ENCODE data around the gene NCOA3.
"Not testable (repeated sequence)": the region's sequence is repeated elsewhere in the genome, so short reads cannot be mapped to it uniquely, and the experiment has no call there.

Gene NCOA3

DNA sequence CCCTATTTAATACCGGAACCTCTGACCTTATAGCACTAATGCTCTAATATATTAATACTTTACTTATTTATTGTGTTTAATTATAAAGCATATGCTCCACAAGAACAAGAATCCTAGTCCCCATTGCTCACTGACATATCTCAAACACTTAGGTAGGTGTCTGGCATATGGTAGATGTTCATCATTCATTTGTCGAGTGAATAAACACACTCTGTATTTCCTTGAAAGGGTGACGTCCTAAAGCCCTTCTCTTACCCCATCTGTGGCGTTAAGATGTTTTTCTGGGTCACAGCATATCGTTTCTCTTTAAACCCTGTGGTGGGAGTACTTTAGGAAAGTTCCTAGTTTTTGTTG, 45.3 kb downstream of the NCOA3 start:
- TF ChIP-seq POLR2A (IDR thresholded peaks at IDR 0.05; ENCODE audit: low read length) (no peak), GATA1 (IDR thresholded peaks at IDR 0.05; ENCODE audit: low read depth, low read length) (no peak)
- no peak for DNase-seq

DNA sequence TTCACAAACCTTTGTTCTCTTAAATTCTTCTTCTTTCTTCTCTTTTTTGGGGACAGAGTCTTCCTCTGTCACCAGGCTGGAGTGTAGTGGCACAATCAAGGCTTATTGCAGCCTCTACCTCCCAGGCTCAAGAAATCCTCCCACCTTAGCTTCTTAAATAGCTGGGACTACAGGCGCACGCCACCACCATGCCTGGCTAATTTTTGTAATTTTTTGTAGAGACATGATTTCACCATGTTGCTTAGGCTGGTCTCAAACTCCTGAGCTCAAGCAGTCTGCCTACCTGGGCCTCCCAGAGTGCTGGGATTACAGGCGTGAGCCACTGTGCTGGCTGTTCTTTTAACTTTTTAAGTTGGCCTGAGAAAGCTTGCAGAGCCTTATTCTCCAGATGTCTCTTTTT, 48.0 kb downstream of the NCOA3 start:
- TF ChIP-seq GATA1 (IDR thresholded peaks at IDR 0.05; ENCODE audit: low read depth, low read length) (no peak), POLR2A (IDR thresholded peaks at IDR 0.05; ENCODE audit: low read length) (no peak)

GRCh38 chr20:47551222-47551621, 49.5 kb downstream of the NCOA3 start:
- TF ChIP-seq POLR2A (IDR thresholded peaks at IDR 0.05; ENCODE audit: low read length) (no peak), GATA1 (IDR thresholded peaks at IDR 0.05; ENCODE audit: low read depth, low read length) (no peak)
- no peak for DNase-seq

More for the DNA sequence above, 48.0 kb downstream of the NCOA3 start:
- no peak for DNase-seq

- TF ChIP-seq GATA1 (IDR thresholded peaks at IDR 0.05; ENCODE audit: low read depth, low read length) = no peak
- no peak for TF ChIP-seq POLR2A (IDR thresholded peaks at IDR 0.05; ENCODE audit: low read length)
- no peak for DNase-seq
Observed at GRCh38 chr20:47551841-47552240, 50.2 kb downstream of the NCOA3 start.

GRCh38 chr20:47552996-47553395, 51.3 kb downstream of the NCOA3 start:
- no peak for TF ChIP-seq POLR2A (IDR thresholded peaks at IDR 0.05; ENCODE audit: low read length)
- TF ChIP-seq GATA1 (IDR thresholded peaks at IDR 0.05; ENCODE audit: low read depth, low read length) = no peak

DNA sequence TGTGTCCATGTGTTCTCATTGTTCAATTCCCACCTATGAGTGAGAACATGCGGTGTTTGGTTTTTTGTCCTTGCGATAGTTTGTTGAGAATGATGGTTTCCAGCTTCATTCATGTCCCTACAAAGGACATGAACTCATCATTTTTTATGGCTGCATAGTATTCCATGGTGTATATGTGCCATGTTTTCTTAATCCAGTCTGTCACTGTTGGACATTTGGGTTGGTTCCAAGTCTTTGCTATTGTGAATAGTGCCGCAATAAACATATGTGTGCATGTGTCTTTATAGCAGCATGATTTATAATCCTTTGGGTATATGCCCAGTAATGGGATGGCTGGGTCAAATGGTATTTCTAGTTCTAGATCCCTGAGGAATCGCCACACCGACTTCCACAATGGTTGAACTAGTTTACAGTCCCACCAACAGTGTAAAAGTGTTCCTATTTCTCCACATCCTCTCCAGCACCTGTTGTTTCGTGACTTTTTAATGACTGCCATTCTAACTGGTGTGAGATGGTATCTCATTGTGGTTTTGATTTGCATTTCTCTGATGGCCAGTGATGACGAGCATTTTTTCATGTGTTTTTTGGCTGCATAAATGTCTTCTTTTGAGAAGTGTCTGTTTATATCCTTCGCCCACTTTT, 52.0 kb downstream of the NCOA3 start:
- DNase-seq = not testable (repeated sequence)

More at GRCh38 chr20:47552996-47553395, 51.3 kb downstream of the NCOA3 start:
- no peak for DNase-seq

DNA sequence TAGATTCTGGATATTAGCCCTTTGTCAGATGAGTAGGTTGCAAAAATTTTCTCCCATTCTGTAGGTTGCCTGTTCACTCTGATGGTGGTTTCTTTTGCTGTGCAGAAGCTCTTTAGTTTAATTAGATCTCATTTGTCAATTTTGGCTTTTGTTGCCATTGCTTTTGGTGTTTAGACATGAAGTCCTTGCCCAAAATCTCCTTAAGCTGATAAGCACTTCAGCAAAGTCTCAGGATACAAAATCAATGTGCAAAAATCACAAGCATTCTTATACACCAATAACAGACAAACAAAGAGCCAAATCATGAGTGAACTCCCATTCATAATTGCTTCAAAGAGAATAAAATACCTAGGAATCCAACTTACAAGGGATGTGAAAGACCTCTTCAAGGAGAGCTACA, 52.6 kb downstream of the NCOA3 start:
- not testable (repeated sequence) for DNase-seq

DNA sequence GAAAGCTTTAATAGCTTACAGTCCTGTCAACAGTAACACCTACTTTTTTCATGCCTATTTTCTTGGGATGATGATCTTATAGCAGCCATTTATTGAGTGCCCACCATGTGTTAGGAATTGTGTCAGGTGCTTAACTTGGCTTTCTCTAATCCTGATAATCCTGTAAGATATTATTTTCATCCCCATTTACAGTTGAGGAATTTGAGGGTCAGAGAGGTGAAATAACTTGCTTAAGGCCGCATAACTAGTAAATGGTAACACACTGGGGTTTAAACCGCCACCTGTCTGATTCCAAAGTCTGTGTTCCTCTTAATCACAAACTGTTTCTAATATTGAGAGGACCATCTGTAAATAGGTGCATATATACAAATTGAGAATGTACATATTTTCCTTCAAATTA, 55.5 kb downstream of the NCOA3 start:
- no peak for DNase-seq
- TF ChIP-seq GATA1 (IDR thresholded peaks at IDR 0.05; ENCODE audit: low read depth, low read length) (no peak), POLR2A (IDR thresholded peaks at IDR 0.05; ENCODE audit: low read length) (no peak)

DNA sequence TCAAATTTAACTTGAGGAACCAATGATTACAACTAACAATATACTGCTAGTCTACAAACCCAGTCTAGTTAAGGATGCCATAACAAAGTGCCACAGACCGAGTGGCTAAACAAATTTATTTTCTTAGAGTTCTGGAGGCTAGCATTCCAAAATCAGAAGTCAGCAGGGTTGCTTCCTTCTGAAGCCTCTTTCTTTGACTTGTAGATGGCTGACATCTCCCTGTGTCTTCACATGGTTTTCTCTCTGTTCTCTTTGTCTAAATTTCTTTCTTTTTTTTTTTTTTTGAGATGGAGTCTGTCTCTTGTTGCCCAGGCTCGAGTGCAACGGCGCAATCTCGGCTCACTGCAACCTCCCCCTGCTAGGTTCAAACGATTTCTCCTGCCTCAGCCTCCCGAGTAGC, 56.1 kb downstream of the NCOA3 start:
- TF ChIP-seq POLR2A (IDR thresholded peaks at IDR 0.05; ENCODE audit: low read length) (no peak), GATA1 (IDR thresholded peaks at IDR 0.05; ENCODE audit: low read depth, low read length) (no peak)

GRCh38 chr20:47558295-47559066, 56.8 kb downstream of the NCOA3 start:
- no peak for DNase-seq
- no peak for TF ChIP-seq GATA1 (IDR thresholded peaks at IDR 0.05; ENCODE audit: low read depth, low read length)
- no peak for TF ChIP-seq POLR2A (IDR thresholded peaks at IDR 0.05; ENCODE audit: low read length)

More for the DNA sequence above, 56.1 kb downstream of the NCOA3 start:
- no peak for DNase-seq

- DNase-seq = no peak
- TF ChIP-seq POLR2A (IDR thresholded peaks at IDR 0.05; ENCODE audit: low read length) (no peak), GATA1 (IDR thresholded peaks at IDR 0.05; ENCODE audit: low read depth, low read length) (no peak)
Observed at GRCh38 chr20:47559141-47559540, 57.5 kb downstream of the NCOA3 start.

DNA sequence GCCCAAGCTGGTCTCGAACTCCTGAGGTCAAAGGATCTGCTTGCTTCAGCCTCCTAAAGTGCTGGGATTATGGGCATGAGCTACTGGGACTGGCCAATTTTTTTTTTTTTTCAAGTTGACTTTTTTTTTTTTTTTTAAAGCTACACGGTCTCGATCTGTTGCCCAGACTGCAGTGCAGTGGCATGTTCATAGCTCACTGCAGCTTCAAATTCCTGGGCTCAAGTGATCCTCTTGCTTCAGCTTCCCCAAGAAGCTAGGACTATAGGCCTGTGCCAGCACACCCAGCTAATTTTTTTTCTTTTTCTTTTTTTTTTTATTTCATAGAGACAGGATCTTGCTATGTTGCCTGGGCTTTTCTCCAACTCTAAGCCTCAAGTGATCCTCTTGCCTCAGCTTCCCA, 59.5 kb downstream of the NCOA3 start:
- DNase-seq = no peak
- no peak for TF ChIP-seq POLR2A (IDR thresholded peaks at IDR 0.05; ENCODE audit: low read length)

GRCh38 chr20:47561603-47562583, 60.2 kb downstream of the NCOA3 start:
- no peak for DNase-seq
- TF ChIP-seq GATA1 (IDR thresholded peaks at IDR 0.05; ENCODE audit: low read depth, low read length) = no peak
- no peak for TF ChIP-seq POLR2A (IDR thresholded peaks at IDR 0.05; ENCODE audit: low read length)

DNA sequence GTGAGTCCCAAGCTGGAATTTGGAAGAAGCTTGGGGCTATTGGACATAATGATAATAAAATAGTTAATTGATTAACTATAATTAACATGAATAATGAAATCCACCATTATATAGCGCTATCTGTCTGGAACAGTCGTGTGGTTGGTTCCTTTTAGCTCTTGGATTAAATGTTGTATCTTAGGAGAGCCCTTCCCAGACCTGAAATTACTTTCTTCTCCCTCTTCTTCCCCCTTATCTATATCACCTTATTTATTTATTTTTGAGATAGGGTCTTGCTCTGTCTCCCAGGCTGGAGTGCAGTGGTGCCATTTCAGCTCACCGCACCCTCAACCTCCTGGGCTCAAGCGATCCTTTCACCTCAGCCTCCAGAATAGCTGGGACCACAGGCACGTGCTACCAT, 64.6 kb downstream of the NCOA3 start:
- DNase-seq = peak in 1 of 2 experiments; percentile 13
- TF ChIP-seq GATA1 (IDR thresholded peaks at IDR 0.05; ENCODE audit: low read depth, low read length) = no peak
- no peak for TF ChIP-seq POLR2A (IDR thresholded peaks at IDR 0.05; ENCODE audit: low read length)
